Lower leg skin (tissue), 4 donors: ENCODE measurements around the gene NKD1. TPM values are rescaled to one million over a fixed set of nuclear protein-coding genes. Genes with fewer than 3 reads are reported as not detected.

Experiments used
- DNase-seq, 2 donors: peaks; one replicate each; pipeline ENCODE4 v3.0.0-alpha.2; 2019; ENCODE audit warnings: low spot score in 2 of 2
- H3K4me3 ChIP-seq: fragments of 200-600 bp; sonication (generic); 2 replicates; pipeline ENCODE4 v1.5.1; 2017; ENCODE audit warnings: mild to moderate bottlenecking, low read depth; ENCODE audit not compliant: poor library complexity, severe bottlenecking
- POLR2A ChIP-seq, 2 donors: fragments of 450-650 bp; IDR thresholded peaks; one replicate each; pipeline ENCODE4 v1.6.1; 2016 to 2017; ENCODE audit warnings: antibody characterized with exemption in 2 of 2, mild to moderate bottlenecking in 1 of 2, moderate library complexity in 1 of 2
- WGBS, 2 donors: methylation state at CpG; one replicate each; pipeline ENCODE4 v1.1.5; 2018; 5-methylcytosine and 5-hydroxymethylcytosine counted together
- intact Hi-C: fragments of 100-400 bp; cut with DNase I; formaldehyde crosslinking; loops from one replicate; pipeline ENCODE4 v1.15.0; 2023; ENCODE audit warnings: low total_unique reads
- total RNA-seq, 4 donors: library from RNA; depleted of rRNA; stranded (reverse); fragments of >200 nt; gene quantifications; one replicate each; pipeline ENCODE4 v1.1.0, GENCODE V29; 2016
- TF ChIP-seq, protein P1 (sequence below), 3 donors: fragments of 450-650 bp; IDR thresholded peaks; one replicate each; pipeline ENCODE4 v1.5.1; 2016; ENCODE audit warnings: antibody characterized with exemption in 3 of 3, mild to moderate bottlenecking in 3 of 3, moderate library complexity in 2 of 3

Gene NKD1
- total RNA-seq, 4 donors from 2014 or later: 5.1 to 15.2 (median 7.2) TPM

DNA sequence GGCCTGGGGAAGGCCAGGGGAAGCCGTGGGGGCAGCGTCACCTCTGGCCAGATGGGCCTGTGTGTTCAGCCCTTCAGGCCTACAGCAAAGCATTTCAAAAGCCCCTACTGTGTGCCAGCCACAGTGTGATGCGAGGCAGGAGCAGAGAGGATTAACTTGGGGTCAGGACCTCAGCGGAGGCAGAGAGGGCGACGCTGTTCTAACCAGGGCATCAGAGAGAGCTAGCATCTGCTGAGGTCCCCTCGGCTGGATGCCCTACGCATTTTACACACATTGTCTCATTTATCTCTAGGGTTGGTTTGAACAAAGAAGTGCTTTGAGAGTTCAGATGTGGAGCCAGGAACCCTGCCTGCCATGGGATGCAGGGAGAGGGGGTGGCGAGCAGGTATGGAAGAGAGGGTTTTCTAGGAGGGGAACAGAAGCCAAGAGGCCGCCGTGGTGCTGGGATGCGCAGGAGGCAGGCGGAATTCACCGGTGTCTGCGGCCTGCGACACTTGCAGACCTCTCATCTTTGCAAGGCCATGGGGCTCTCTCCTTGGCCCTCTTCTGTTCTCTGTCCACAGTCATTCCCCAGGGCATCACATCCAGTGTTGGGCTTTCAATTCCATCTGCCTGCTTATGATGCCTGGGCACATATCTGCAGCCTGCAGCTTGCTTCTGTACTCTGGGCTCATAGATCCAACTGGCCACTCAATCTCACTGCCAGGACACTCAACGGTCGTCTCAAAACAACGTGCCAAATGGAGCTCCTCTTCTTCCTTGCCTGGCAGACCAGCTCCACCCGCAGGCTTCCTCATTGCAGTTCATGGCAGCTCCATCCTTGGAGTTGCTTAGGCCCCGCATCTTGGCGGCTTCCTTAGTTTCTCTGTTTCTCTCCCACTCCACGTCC, 8.1 kb upstream of the NKD1 start:
- TF ChIP-seq, protein P1, sequence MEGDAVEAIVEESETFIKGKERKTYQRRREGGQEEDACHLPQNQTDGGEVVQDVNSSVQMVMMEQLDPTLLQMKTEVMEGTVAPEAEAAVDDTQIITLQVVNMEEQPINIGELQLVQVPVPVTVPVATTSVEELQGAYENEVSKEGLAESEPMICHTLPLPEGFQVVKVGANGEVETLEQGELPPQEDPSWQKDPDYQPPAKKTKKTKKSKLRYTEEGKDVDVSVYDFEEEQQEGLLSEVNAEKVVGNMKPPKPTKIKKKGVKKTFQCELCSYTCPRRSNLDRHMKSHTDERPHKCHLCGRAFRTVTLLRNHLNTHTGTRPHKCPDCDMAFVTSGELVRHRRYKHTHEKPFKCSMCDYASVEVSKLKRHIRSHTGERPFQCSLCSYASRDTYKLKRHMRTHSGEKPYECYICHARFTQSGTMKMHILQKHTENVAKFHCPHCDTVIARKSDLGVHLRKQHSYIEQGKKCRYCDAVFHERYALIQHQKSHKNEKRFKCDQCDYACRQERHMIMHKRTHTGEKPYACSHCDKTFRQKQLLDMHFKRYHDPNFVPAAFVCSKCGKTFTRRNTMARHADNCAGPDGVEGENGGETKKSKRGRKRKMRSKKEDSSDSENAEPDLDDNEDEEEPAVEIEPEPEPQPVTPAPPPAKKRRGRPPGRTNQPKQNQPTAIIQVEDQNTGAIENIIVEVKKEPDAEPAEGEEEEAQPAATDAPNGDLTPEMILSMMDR (IDR thresholded peaks at IDR 0.05): no peak
- TF ChIP-seq POLR2A (IDR thresholded peaks at IDR 0.05): no peak
- WGBS, 2 donors: 83 to 84% methylated on average over 23 of the region's 23 CpGs
- DNase-seq: peak in 1 of 2 donors; percentile 68
- no peak overlapping the region for H3K4me3 ChIP-seq
- intact Hi-C loops: no loop called here

GRCh38 chr16:50540711-50541007, 7.5 kb upstream of the NKD1 start:
- intact Hi-C loops: no loop called here
- 92 to 96% methylated on average over 3 of the region's 3 CpGs for WGBS, 2 donors
- H3K4me3 ChIP-seq: no peak overlapping the region
- TF ChIP-seq POLR2A (IDR thresholded peaks at IDR 0.05): no peak
- TF ChIP-seq, protein P1 (IDR thresholded peaks at IDR 0.05): no peak
- peak in 1 of 2 donors; percentile 66 for DNase-seq

DNA sequence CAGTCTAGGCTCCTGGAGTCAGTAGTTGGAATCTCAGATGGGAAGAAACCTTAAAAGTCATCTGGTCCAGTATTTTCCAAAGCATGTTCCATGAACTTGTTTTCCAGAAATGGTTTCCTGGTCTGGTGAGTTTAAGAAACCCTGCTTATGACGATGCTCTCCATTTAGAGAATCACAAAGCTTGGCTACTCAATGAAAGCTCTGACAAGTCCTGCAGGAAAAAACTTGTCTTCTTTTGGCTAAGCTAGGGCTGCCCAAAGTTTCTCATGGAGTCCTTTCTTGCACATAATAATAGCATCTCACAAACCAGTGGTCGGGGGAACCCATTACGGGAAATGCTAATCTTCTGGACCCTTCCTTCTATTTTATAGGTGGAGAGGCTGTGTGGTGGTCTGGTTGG, 5.5 kb upstream of the NKD1 start:
- TF ChIP-seq POLR2A (IDR thresholded peaks at IDR 0.05): no peak
- TF ChIP-seq, protein P1 (IDR thresholded peaks at IDR 0.05): no peak
- DNase-seq: no peak
- 88 to 90% methylated on average over 3 of the region's 3 CpGs for WGBS, 2 donors
- intact Hi-C loops: no loop called here
- H3K4me3 ChIP-seq: no peak overlapping the region

DNA sequence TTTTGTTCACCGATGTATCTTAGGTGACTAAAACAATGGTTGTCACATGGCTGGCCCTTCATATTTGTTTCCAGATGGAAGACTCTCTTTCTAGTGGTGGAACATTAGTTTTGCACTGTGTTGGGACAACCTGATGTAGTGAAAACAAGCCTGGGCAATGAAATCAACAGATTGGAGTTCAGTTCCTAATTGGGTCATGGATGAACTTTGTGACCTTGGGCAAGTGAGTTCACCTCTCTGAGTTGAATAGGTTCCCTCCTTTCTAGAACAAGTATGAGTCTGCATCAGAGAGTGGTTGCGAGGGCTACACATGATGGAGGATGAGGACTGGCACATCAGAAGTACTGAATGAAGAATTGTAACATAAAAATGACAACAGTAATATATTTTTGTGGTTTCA, 2.1 kb upstream of the NKD1 start:
- no peak for DNase-seq
- intact Hi-C loops: no loop called here
- 67 to 89% methylated on average over 2 of the region's 2 CpGs for WGBS, 2 donors
- no peak overlapping the region for H3K4me3 ChIP-seq
- TF ChIP-seq POLR2A (IDR thresholded peaks at IDR 0.05): no peak
- TF ChIP-seq, protein P1 (IDR thresholded peaks at IDR 0.05): no peak

GRCh38 chr16:50547340-50548124, 664 bp upstream of the NKD1 start:
- intact Hi-C loops: no loop called here
- DNase-seq: no peak
- H3K4me3 ChIP-seq: peak overlapping the region; percentile 32
- WGBS, 2 donors: 4 to 5% methylated on average over 41 to 48 of the region's 50 CpGs
- TF ChIP-seq POLR2A (IDR thresholded peaks at IDR 0.05): no peak
- TF ChIP-seq, protein P1 (IDR thresholded peaks at IDR 0.05): peak in 1 of 3 donors; percentile 94
